IMR-90 (cell line): ENCODE data around the gene CARMIL1. TPM values are rescaled to one million over a fixed set of nuclear protein-coding genes. Genes with fewer than 3 reads are reported as not detected.
A peak's percentile ranks its signal among the peaks of the same experiment; 100 is the strongest.

ENCODE experiments used
- ATAC-seq: fragments of 200-7000 bp; cut with Tn5 transposase; 2 replicates; pipeline ENCODE4 v1.9.1; 2020; ENCODE audit warnings: low read depth, mild to moderate bottlenecking, moderate library complexity
- BruUV-seq: library from RNA; stranded (reverse); fragments of 400-500 nt; replicated peaks from 2 replicates; lab custom pipeline; 2021; lab: Mats Ljungman, UMichigan
- CTCF ChIA-PET: fragments of 300-600 bp; formaldehyde crosslinking; extraction: SDS; loops from one replicate; lab custom pipeline; 2021; ENCODE audit warnings: antibody characterized with exemption; lab: Yijun Ruan, JAX
- POLR2A ChIA-PET: fragments of 300-600 bp; sonication (Branson Sonifier 250); formaldehyde crosslinking; loops from one replicate; lab custom pipeline; 2022; ENCODE audit warnings: antibody characterized with exemption; ENCODE audit not compliant: unreplicated experiment; lab: Charles Lee
- DNase-seq: peaks from one replicate; pipeline ENCODE4 v3.0.0; 2013
- H2AFZ ChIP-seq: replicated peaks from 2 replicates; pipeline ENCODE3; 2013; ENCODE audit warnings: low read length, mild to moderate bottlenecking; ENCODE audit not compliant: poor library complexity
- H2AK5ac ChIP-seq: 2 replicates; pipeline ENCODE4 v1.6.1; 2013; ENCODE audit warnings: low read depth, low read length, inconsistent platforms
- H2AK9ac ChIP-seq: replicated peaks from 2 replicates; pipeline ENCODE3; 2013; ENCODE audit warnings: mild to moderate bottlenecking, low read depth, low read length, moderate library complexity; ENCODE audit not compliant: poor library complexity
- H2BK120ac ChIP-seq: 2 replicates; pipeline ENCODE4 v1.6.1; 2013; ENCODE audit warnings: low read depth, low read length, inconsistent platforms
- H2BK15ac ChIP-seq: 3 replicates; pipeline ENCODE4 v1.6.1; 2013; ENCODE audit warnings: low read depth, low read length, inconsistent platforms
- H2BK20ac ChIP-seq: 2 replicates; pipeline ENCODE4 v1.6.1; 2013; ENCODE audit warnings: low read depth, mild to moderate bottlenecking, inconsistent platforms, low read length, moderate library complexity
- H2BK5ac ChIP-seq: 2 replicates; pipeline ENCODE4 v1.6.1; 2013; ENCODE audit warnings: mild to moderate bottlenecking, low read depth, low read length, inconsistent platforms; ENCODE audit not compliant: poor library complexity, severe bottlenecking
- H3K14ac ChIP-seq: replicated peaks from 2 replicates; pipeline ENCODE4 v1.6.1; 2013; ENCODE audit warnings: low read depth, low read length, inconsistent platforms
- H3K18ac ChIP-seq: 2 replicates; pipeline ENCODE4 v1.6.1; 2013; ENCODE audit warnings: low read depth, low read length, control low read depth
- H3K23ac ChIP-seq: 2 replicates; pipeline ENCODE4 v1.6.1; 2013; ENCODE audit warnings: low read depth, low read length, inconsistent platforms
- H3K27ac ChIP-seq: 2 replicates; pipeline ENCODE4 v1.5.1; 2013; ENCODE audit warnings: mild to moderate bottlenecking, control low read depth, low read length; ENCODE audit not compliant: insufficient read depth
- H3K27me3 ChIP-seq: 2 replicates; pipeline ENCODE4 v1.6.1; 2013; ENCODE audit warnings: low read length; ENCODE audit not compliant: control insufficient read depth, insufficient read depth
- H3K36me3 ChIP-seq: 2 replicates; pipeline ENCODE4 v1.6.1; 2013; ENCODE audit warnings: low read length, mixed read lengths; ENCODE audit not compliant: control insufficient read depth, insufficient read depth
- H3K4ac ChIP-seq: 2 replicates; pipeline ENCODE4 v1.6.1; 2013; ENCODE audit warnings: low read depth, low read length, inconsistent platforms
- H3K4me1 ChIP-seq: 2 replicates; pipeline ENCODE4 v1.6.1; 2013; ENCODE audit warnings: low read length, mixed read lengths; ENCODE audit not compliant: control insufficient read depth, insufficient read depth
- H3K4me2 ChIP-seq: 2 replicates; pipeline ENCODE4 v1.6.1; 2013; ENCODE audit warnings: low read depth, mild to moderate bottlenecking, control low read depth, low read length, moderate library complexity
- H3K4me3 ChIP-seq: 2 replicates; pipeline ENCODE4 v1.5.1; 2013; ENCODE audit warnings: low read depth, mild to moderate bottlenecking, control low read depth, low read length, moderate library complexity; ENCODE audit not compliant: insufficient read depth
- H3K56ac ChIP-seq: 2 replicates; pipeline ENCODE4 v1.6.1; 2013; ENCODE audit warnings: low read length, inconsistent platforms; ENCODE audit not compliant: insufficient read depth; ENCODE audit errors: extremely low read depth
- H3K79me1 ChIP-seq, 2 experiments: 2 replicates each; pipeline ENCODE4 v1.6.1; 2013; ENCODE audit warnings: low read length in 2 of 2, inconsistent platforms in 1 of 2, low read depth in 1 of 2
- H3K9ac ChIP-seq: 2 replicates; pipeline ENCODE4 v1.6.1; 2013; ENCODE audit warnings: low read depth, low read length, control low read depth
- H3K9me1 ChIP-seq: 2 replicates; pipeline ENCODE4 v1.6.1; 2013; ENCODE audit warnings: low read length, inconsistent platforms; ENCODE audit not compliant: insufficient read depth
- H3K9me3 ChIP-seq: 2 replicates; pipeline ENCODE4 v1.6.1; 2013; ENCODE audit warnings: low read length; ENCODE audit not compliant: control insufficient read depth, insufficient read depth
- H4K20me1 ChIP-seq: 2 replicates; pipeline ENCODE4 v1.6.1; 2013; ENCODE audit warnings: low read length, inconsistent platforms; ENCODE audit not compliant: insufficient read depth
- H4K5ac ChIP-seq: 2 replicates; pipeline ENCODE4 v1.6.1; 2013; ENCODE audit warnings: mild to moderate bottlenecking, low read depth, low read length, control low read depth
- H4K8ac ChIP-seq, 2 experiments: 2 replicates each; pipeline ENCODE4 v1.6.1; 2013; ENCODE audit warnings: low read depth in 2 of 2, low read length in 2 of 2, control low read depth in 1 of 2, inconsistent platforms in 1 of 2
- H4K91ac ChIP-seq: 2 replicates; pipeline ENCODE4 v1.6.1; 2013; ENCODE audit warnings: low read depth, low read length, inconsistent platforms; ENCODE audit not compliant: insufficient read depth
- CEBPB ChIP-seq: IDR thresholded peaks from 2 replicates; pipeline ENCODE4 v1.6.1; 2012; ENCODE audit warnings: low read depth, low read length, improper control_type of control experiment
- MAZ ChIP-seq: IDR thresholded peaks from 2 replicates; pipeline ENCODE4 v1.6.1; 2012; ENCODE audit warnings: low read depth, mild to moderate bottlenecking, low read length, improper control_type of control experiment, moderate library complexity, borderline replicate concordance
- NFE2L2 ChIP-seq: fragments of 150-350 bp; IDR thresholded peaks from 2 replicates; pipeline ENCODE4 v1.6.1; 2016; ENCODE audit warnings: low read depth, mild to moderate bottlenecking, low read length
- WGBS, 2 experiments: methylation state at CpG; one replicate each; pipeline versions ENCODE4 v1.1.5 to v1.1.7; 2013; ENCODE audit warnings: missing lambda C conversion rate in 2 of 2; ENCODE audit not compliant: insufficient read length in 1 of 2; ENCODE audit errors: extremely low coverage in 2 of 2; 5-methylcytosine and 5-hydroxymethylcytosine counted together
- dilution Hi-C: fragments of 300-500 bp; cut with HindIII; formaldehyde crosslinking; loops from one replicate; pipeline ENCODE4 v1.14.3; 2018; ENCODE audit warnings: low sequenced_read_pairs; ENCODE audit not compliant: unreplicated experiment
- in situ Hi-C: fragments of 300-500 bp; cut with MboI; formaldehyde crosslinking; loops from 3 replicates; pipeline ENCODE4 v1.14.3; 2019; ENCODE audit warnings: low sequenced_read_pairs, inconsistent platforms, mixed read lengths
- intact Hi-C: fragments of 100-400 bp; cut with micrococcal nuclease; formaldehyde crosslinking; loops from 2 replicates; pipeline ENCODE4 v1.10.0; 2022
- polyA plus RNA-seq, 3 experiments: library from polyadenylated mRNA; depleted of rRNA; stranded (reverse); fragments of >200 nt; gene quantifications; 2 replicates each; pipeline ENCODE4 v1.2.3, GENCODE V29; 2012; ENCODE audit warnings: low replicate concordance in 1 of 3
- total RNA-seq: library from RNA; depleted of rRNA; stranded (reverse); fragments of >200 nt; gene quantifications from 2 replicates; pipeline ENCODE4 v1.2.3, GENCODE V29; 2012

The CARMIL1 gene
- total and polyA plus RNA-seq, 2 of the 4 experiments (the other 2 are of a cell fraction): 1.3 to 2.9 TPM

DNA sequence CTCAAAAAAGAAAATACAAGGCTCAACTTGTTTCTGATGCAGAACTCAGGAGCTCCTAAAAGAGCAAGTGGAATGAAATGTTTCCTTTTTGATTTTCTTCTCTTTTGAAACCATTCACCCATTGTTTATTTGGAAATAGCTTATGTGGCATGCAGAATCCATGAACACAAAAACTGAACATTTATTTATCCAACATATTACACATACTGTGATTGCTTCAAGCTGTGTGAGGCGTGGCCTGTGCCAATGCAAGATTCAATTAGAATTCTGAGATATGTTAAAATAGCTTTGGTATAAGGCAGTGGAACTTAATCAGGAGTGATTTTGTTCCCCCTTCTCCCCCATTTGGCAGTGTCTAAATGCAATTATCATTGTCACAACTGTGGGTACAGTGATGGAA, 45.9 kb upstream of the CARMIL1 start:
- Histone ChIP-seq H2BK15ac (no peak overlapping the region), H4K20me1 (no peaks in the 10 kb centered on the region), H2AFZ (no peak overlapping the region), H3K27ac (no peak overlapping the region), H3K56ac (no peak overlapping the region), H3K14ac (no peak overlapping the region; the same call in 1 of the 2 replicates), H3K23ac (no peak overlapping the region), H3K4me2 (no peak overlapping the region), H3K9me3 (no peaks in the 10 kb centered on the region), H3K9ac (no peak overlapping the region), H2BK5ac (no peak overlapping the region), H3K4me3 (no peak overlapping the region), H3K36me3 (no peaks in the 10 kb centered on the region), H3K18ac (no peak overlapping the region), H2BK120ac (no peak overlapping the region), H4K5ac (no peak overlapping the region), H2AK5ac (no peak overlapping the region), H3K9me1 (peaks cover 7% of the 10 kb centered on the region), H3K4me1 (peaks cover 5% of the 10 kb centered on the region), H4K91ac (no peak overlapping the region), H3K79me1 (no peaks in the 10 kb centered on the region), H3K4ac (peak overlapping the region; percentile 3; the same call in 1 of the 2 replicates), H4K8ac (no peak overlapping the region), H2AK9ac (no peak overlapping the region), H3K27me3 (no peaks in the 10 kb centered on the region), H2BK20ac (0 out of 2 replicates have a peak overlapping the region, but pooled peaks have one; percentile 51)
- WGBS, 2 experiments: no CpG with 5 or more reads among the region's 1 CpG
- intact Hi-C loops (no loop called here), dilution Hi-C loops (no loop called here), in situ Hi-C loops (no loop called here)
- BruUV-seq: no TSS peak
- ChIA-PET POLR2A (no interaction called here), CTCF (interaction anchor here (1.5 kb wide), 1 partner anchor 33 kb away, joined by 5 read pairs; no protein-coding TSS in a partner anchor)
- TF ChIP-seq NFE2L2 (no peak), CEBPB (no peak), MAZ (no peak)
- ATAC-seq: peak; percentile 53
- peak; percentile 38 for DNase-seq
